Thyroid gland (tissue), 4 donors: ENCODE results near the gene KREMEN2.

Source experiments
- CTCF ChIP-seq, 6 experiments: fragments of 200-600 bp in 3 of 6; fragments of 450-650 bp in 3 of 6; sonication (generic) in 3 of 6; IDR thresholded peaks; one replicate each; pipeline ENCODE4 v1.5.1; 2016 to 2019; ENCODE audit warnings: antibody characterized with exemption in 6 of 6, mild to moderate bottlenecking in 2 of 6, inconsistent platforms in 1 of 6, moderate library complexity in 1 of 6
- POLR2A ChIP-seq, 2 donors: fragments of 450-650 bp; IDR thresholded peaks; one replicate each; pipeline ENCODE4 v1.6.1; 2017; ENCODE audit warnings: antibody characterized with exemption in 2 of 2, mild to moderate bottlenecking in 2 of 2, moderate library complexity in 1 of 2

DNA sequence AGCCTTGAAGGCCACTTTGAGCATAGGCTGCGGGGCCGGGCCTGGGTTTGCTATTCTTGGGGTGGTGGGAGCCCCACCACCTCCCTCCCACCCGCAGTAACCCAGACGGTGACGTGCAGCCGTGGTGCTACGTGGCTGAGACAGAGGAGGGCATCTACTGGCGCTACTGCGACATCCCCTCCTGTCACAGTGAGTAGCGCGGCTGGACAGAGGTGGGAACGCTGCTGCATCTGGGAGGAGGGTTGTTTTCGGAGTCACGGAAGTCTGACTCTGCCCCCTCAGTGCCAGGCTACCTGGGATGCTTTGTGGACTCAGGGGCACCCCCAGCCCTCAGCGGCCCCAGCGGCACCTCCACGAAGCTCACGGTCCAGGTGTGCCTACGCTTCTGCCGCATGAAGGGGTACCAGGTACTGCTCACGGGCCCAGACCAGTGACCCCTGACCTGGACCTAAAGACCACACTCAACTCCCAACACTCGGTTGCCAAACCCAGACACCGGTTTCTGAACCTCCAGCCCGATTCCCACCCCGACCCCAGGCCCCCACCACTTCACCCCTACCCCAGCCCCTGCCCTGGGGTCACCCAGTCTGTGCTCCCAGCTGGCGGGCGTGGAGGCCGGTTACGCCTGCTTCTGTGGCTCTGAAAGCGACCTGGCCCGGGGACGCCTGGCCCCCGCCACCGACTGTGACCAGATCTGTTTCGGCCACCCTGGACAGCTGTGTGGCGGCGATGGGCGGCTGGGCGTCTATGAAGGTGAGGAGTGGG is 2.1 kb downstream of the KREMEN2 start:
- no peak for TF ChIP-seq CTCF (IDR thresholded peaks at IDR 0.05)
- TF ChIP-seq POLR2A (IDR thresholded peaks at IDR 0.05), result no peak
